SH-SY5Y (cell line): Measurements from ENCODE around the gene NACA.

Experiments used
- GATA2 ChIP-seq: IDR thresholded peaks from 2 replicates; pipeline ENCODE4 v1.6.1; 2011; ENCODE audit warnings: mild to moderate bottlenecking, low read depth, low read length
- GATA3 ChIP-seq: IDR thresholded peaks from 2 replicates; pipeline ENCODE4 v1.6.1; 2011; ENCODE audit warnings: low read depth, mild to moderate bottlenecking, low read length, moderate library complexity

Gene NACA

DNA sequence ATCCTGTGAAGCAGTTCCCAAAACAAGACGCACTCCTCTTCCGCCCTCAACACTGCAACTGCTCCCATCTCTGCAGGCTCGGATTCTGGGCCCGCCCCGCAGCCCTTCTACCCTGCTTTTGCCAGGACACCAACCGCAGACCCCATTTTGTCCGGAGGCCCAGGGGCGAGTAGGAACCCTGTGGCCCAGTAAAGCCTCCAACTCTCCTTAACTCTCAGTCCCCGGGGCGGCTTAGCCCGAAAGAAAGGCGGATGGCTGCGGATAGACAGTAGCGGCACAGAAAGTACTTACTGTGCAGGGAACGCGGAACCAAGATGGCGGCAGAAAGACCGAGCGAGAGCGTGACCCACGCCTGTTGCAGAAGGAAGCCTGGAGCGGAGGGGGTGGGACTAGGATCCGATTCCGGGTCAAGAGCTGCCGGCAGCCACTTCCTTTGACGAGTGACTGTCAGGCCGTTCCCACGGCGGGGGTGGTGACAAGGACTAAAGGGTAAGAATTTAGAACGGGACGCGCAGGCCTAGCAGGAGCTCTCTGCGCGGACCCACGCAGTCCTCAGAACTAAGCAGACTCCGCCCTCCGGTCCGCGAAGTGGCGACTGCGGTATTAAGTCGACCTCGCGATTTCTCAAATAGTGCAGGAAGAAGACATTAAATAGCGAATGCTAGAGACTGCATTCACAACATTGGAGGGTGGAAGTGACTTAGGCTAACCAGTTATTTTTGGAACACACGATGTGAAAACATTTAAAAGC lies at the start of gene NACA:
NACA (minus strand) TSS at position 328 of the 751 bp plus-strand sequence. CDS start 778 bp downstream, outside the sequence.
- TF ChIP-seq GATA2 (no peak), GATA3 (no peak)

DNA sequence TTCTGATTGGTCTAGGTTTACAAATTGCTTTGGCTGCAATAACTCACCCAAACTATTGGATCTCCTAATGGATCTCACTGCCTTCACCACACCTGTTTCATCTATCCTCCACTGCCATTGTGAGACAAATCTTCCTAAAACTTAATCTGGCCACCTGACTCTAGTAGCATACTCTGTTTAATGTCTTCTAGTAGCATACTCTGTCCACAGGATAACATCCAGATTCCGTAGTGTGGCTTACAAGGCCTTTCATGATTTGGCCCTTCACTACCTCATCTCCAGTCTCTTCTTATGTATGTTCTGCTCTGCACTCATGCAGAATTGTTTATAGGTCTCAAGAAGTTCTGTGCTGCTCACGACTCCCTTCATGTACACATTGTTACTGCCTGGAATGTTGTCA lies 48.0 kb upstream of the NACA start:
- no peak for TF ChIP-seq GATA2
- TF ChIP-seq GATA3 = no peak

DNA sequence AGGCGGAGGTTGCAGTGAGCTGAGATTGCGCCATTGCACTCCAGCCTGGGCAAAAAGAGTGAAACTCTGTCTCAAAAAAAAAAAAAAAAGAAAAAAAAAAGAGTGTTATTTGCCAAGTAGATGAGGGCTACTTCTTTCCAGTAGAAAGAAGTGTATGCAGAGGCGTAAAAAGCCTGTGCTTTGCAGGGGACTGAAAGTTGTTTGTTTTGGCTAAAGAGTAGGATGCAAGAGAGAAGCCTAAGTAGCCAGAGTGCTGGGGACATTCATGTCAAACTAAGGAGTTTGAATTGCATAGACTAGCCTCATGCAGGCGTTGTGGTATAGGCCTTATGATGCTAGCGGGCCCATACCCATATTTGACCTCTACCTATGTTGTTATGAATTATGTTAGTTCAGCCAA lies 47.5 kb upstream of the NACA start:
- TF ChIP-seq GATA3 (no peak), GATA2 (no peak)

DNA sequence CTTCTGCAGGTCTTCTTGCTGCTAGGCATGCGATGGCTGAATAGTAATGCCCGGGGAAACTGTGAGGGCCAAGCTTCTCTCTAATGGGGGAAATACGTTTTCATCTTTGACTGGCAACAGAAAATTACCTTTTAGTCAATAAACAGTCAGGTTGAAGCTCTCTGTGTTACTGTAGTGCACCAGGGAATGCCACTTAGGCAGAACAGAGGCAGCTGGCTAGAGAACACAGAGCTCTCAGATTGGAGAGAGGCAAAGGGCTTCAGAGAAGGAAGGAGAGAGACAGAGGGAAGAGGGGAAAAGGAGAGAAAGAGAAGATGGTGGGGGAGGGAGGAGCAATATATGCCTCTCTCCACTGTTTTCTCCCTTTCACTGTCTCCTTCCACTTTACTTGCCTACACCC lies 44.8 kb upstream of the NACA start:
- no peak for TF ChIP-seq GATA3
- TF ChIP-seq GATA2 = no peak

- TF ChIP-seq GATA2 (no peak), GATA3 (no peak)
Measured at GRCh38 chr12:56768424-56768823, 43.3 kb upstream of the NACA start.

DNA sequence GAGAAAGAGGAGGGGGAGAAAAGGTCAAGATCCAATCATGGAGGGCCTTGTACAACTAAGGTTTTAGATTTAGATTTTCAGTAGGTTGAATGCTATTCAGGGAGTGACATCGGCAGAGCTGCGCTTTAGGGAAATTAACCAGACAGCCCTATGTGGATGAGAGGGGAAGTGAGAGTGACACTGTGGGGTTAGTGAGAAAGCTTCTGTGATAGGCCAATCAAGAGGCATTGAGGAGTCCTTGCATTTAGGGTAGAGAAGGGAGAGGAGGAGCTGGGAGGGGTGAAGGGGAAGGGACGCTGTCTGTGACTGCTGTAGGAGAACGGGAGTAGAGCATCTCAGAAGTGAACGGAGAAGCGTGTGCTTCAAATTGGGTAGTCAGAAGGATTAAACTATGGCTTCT lies 41.4 kb upstream of the NACA start:
- no peak for TF ChIP-seq GATA3
- TF ChIP-seq GATA2 = no peak

DNA sequence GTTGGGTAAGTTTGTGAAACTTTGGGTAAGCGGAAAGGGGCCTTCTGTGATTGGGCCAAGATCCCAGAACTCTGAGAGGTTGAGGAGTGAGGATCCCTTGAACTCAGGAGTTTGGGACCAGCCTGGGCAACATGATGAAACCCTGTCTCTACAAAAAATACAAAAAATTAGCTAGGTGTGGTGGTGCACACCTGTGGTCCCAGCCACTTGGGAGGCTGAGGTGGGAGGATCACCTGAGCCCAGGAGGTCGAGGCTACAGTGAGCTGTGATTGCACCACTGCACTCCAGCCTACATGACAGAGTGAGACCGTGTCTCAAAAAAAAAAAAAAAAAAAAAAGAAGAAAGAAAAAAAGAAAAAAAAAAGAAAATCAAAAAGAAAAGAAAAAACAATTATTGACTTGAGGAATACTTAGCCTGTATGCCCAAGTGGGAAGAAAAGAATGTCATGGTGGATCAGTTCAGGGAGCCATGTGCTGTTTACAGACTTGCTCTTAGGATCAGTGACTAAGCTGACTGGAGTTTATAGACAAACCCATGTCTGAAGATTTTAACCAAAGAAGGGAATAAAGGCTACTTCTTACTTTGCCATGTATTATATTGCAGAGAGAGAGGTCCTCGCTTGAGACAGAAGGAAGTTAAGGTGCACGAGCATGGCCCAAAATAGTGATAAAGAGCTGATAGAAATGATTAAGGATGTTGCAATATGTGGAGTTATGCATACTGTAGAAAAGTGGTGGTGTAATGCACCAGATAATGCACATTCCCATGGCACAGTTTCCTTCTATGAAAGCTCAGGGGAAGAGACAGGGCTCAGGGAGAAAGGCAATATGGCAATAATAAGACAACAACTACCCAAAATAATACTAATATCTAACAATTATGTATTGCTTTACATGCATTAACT lies 38.9 kb upstream of the NACA start:
- no peak for TF ChIP-seq GATA2

DNA sequence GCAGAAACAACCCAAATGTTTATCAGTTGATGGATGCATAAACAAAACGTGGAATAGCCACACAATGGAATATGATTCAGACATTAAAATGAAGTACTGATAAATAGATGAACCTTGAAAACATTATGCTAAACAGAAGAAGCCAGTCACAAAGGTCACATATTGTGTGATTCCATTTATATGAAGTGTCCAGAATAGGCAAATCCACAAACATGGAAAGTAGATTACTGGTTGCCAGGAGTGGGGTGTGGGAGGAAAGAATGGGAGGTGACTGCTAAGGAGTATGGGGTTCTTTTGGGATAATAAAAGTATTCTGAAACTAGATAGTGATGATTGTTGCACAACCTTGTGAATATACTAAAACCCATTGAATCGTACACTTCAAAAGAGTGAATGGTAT lies 36.7 kb upstream of the NACA start:
- TF ChIP-seq GATA2 = no peak
- TF ChIP-seq GATA3 = no peak

- TF ChIP-seq GATA3 (no peak), GATA2 (no peak)
Measured at GRCh38 chr12:56760460-56760859, 35.4 kb upstream of the NACA start.

GRCh38 chr12:56759263-56759908 lies 34.3 kb upstream of the NACA start:
- TF ChIP-seq GATA3 (no peak), GATA2 (no peak)

- TF ChIP-seq GATA2 = no peak
- no peak for TF ChIP-seq GATA3
Measured at GRCh38 chr12:56758728-56759262, 33.7 kb upstream of the NACA start.

- TF ChIP-seq GATA2 = no peak
- TF ChIP-seq GATA3 = no peak
Measured at GRCh38 chr12:56753566-56753965, 28.5 kb upstream of the NACA start.

DNA sequence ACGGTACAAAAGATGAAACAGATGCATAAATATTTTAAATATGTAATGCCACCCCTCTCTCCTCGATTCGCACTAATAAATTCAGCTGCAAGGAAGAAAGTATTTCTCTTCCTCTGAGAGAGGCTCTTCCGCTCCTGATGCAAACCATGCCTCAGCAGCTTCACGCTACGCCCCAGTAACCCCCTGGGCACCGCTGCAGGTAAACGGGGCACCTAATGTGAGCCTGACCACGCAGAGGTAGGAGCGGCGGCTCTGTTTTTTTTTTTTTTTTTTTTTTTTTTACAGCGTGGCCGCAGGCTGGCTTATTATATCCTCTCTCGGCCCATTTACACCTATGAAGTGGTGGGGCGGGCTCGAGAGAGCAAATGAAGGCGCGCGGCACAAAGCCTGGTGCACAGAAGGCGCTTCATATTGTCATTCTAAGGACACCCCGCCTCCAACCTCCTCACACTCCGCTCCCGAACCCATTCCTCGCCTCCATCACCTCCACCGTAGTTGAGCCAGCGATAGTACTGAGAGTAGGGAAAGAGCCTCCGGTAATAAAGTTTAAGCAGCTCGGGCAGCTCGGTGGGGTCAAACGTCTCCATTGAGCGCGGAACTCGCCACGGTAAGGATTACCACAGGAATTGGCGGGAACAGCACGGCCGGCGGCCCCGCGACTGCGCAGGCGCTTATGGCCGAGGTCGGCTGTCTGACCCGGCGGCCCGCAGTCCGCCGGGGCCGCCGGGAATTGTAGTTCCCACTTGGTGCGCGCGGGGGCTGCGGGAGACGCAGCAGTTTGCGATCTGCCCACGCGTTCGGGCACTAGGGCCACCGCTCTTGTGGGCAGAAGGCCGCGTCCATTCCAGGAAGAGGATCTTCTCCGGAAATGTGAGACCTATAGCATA lies 26.9 kb upstream of the NACA start, which contains the start of gene PRIM1:
PRIM1 (minus strand) TSS at position 612 of the 887 bp plus-strand sequence; CDS start at position 587, 25 bp downstream.
- no peak; the same call in 1 of the 2 replicates for TF ChIP-seq GATA2
- TF ChIP-seq GATA3 = no peak
